GM12878 (cell line): Measurements from ENCODE around the gene ATP5F1A. TPM values are rescaled to one million over a fixed set of nuclear protein-coding genes. Genes with fewer than 3 reads are reported as not detected.
A peak's percentile ranks its signal among the peaks of the same experiment; 100 is the strongest.

Experiments used
- ATAC-seq: fragments of 200-7000 bp; cut with Tn5 transposase; 3 replicates; pipeline ENCODE4 v1.9.1; 2020; ENCODE audit warnings: mild to moderate bottlenecking, moderate library complexity
- Bru-seq: library from RNA; stranded (reverse); fragments of 400-500 nt; gene quantifications from one replicate; lab custom pipeline; 2021; lab: Mats Ljungman, UMichigan
- BruChase-seq, 2 experiments: library from RNA; stranded (reverse); fragments of 400-500 nt; gene quantifications; one replicate each; lab custom pipeline; 2021; lab: Mats Ljungman, UMichigan
- BruUV-seq: library from RNA; stranded (reverse); fragments of 400-500 nt; replicated peaks from 2 replicates; lab custom pipeline; 2021; lab: Mats Ljungman, UMichigan
- CTCF ChIA-PET: fragments of 300-600 bp; sonication (Branson Sonifier 250); formaldehyde crosslinking; extraction: SDS; loops from one replicate; lab custom pipeline; 2021; ENCODE audit warnings: inconsistent platforms; lab: Yijun Ruan, JAX
- POLR2A ChIA-PET: fragments of 350-600 bp; formaldehyde crosslinking; extraction: SDS; loops from one replicate; lab custom pipeline; 2021; ENCODE audit warnings: inconsistent platforms; lab: Charles Lee
- RAD21 ChIA-PET: fragments of 300-600 bp; sonication (Branson Sonifier 250); formaldehyde crosslinking; loops from one replicate; lab custom pipeline; 2023; ENCODE audit warnings: antibody characterized with exemption; ENCODE audit not compliant: unreplicated experiment; lab: Charles Lee
- SMC1A ChIA-PET: fragments of 300-600 bp; sonication (Branson Sonifier 250); formaldehyde crosslinking; loops from one replicate; lab custom pipeline; 2023; ENCODE audit not compliant: unreplicated experiment, uncharacterized antibody; lab: Charles Lee
- DNase-seq: peaks from one replicate; pipeline ENCODE4 v3.0.0-alpha.2; 2011; ENCODE audit warnings: low read depth, low spot score
- FAIRE-seq: peaks from 3 replicates; lab custom pipeline; 2011; peaks lifted over from hg19 to GRCh38; lab: Jason Lieb, UNC
- H2AFZ ChIP-seq: 2 replicates; pipeline ENCODE4 v1.6.0; 2011; ENCODE audit warnings: low read depth, low read length, control low read depth; ENCODE audit not compliant: control insufficient read depth
- H3K27ac ChIP-seq: 2 replicates; pipeline ENCODE4 v1.5.1; 2011; ENCODE audit warnings: control low read depth; ENCODE audit not compliant: control insufficient read depth, insufficient read depth
- H3K27me3 ChIP-seq, 2 experiments: replicated peaks in 1 of 2; 2 replicates each; pipeline versions ENCODE4 v1.6.0 to v1.6.1; 2011; ENCODE audit warnings: low read length in 1 of 2; ENCODE audit not compliant: control insufficient read depth in 2 of 2, insufficient read depth in 2 of 2
- H3K36me3 ChIP-seq, 2 experiments: 2 replicates each; pipeline ENCODE4 v1.5.1; 2011; ENCODE audit warnings: low read length in 1 of 2; ENCODE audit not compliant: control insufficient read depth in 2 of 2, insufficient read depth in 2 of 2
- H3K4me1 ChIP-seq: 2 replicates; pipeline ENCODE4 v1.6.1; 2011; ENCODE audit warnings: mild to moderate bottlenecking, low read length, moderate library complexity, mixed read lengths; ENCODE audit not compliant: control insufficient read depth, insufficient read depth
- H3K4me2 ChIP-seq: 2 replicates; pipeline ENCODE4 v1.6.0; 2011; ENCODE audit warnings: control low read depth; ENCODE audit not compliant: control insufficient read depth, insufficient read depth
- H3K4me3 ChIP-seq: fragments of 200-600 bp; sonication (generic); 2 replicates; pipeline ENCODE4 v1.5.1; 2016
- H3K79me2 ChIP-seq: 2 replicates; pipeline ENCODE4 v1.6.0; 2011; ENCODE audit warnings: low read length; ENCODE audit not compliant: control insufficient read depth, insufficient read depth
- H3K9ac ChIP-seq: 2 replicates; pipeline ENCODE4 v1.8.0; 2011; ENCODE audit warnings: low read length, control low read depth, mixed read lengths; ENCODE audit not compliant: control insufficient read depth, insufficient read depth
- H3K9me3 ChIP-seq: replicated peaks from 3 replicates; pipeline ENCODE4 v1.5.1; 2011; ENCODE audit warnings: mild to moderate bottlenecking, low read length; ENCODE audit not compliant: control insufficient read depth, insufficient read depth
- H4K20me1 ChIP-seq: 2 replicates; pipeline ENCODE4 v1.6.0; 2011; ENCODE audit not compliant: control insufficient read depth, insufficient read depth
- CHD2 ChIP-seq: IDR thresholded peaks from 2 replicates; pipeline ENCODE4 v1.6.1; 2011; ENCODE audit warnings: low read depth, low read length, improper control_type of control experiment, borderline replicate concordance
- HDAC6 ChIP-seq: fragments of 200-600 bp; sonication (generic); IDR thresholded peaks from one replicate; pipeline ENCODE4 v1.8.0; 2017; ENCODE audit warnings: antibody characterized with exemption; ENCODE audit not compliant: unreplicated experiment
- KLF5 ChIP-seq: fragments of 450-650 bp; IDR thresholded peaks from 2 replicates; pipeline ENCODE4 v1.6.1; 2014; ENCODE audit warnings: mild to moderate bottlenecking; ENCODE audit not compliant: partially characterized antibody
- MXI1 ChIP-seq: fragments of 150-350 bp; IDR thresholded peaks from 2 replicates; pipeline ENCODE4 v1.6.1; 2011; ENCODE audit warnings: low read depth, mild to moderate bottlenecking, inconsistent platforms, low read length, improper control_type of control experiment
- PKNOX1 ChIP-seq: fragments of 450-650 bp; IDR thresholded peaks from 2 replicates; pipeline ENCODE4 v1.6.1; 2016; ENCODE audit warnings: mild to moderate bottlenecking
- POLR2AphosphoS5 ChIP-seq: IDR thresholded peaks from 2 replicates; pipeline ENCODE4 v1.6.1; 2011; ENCODE audit warnings: mild to moderate bottlenecking, low read length, inconsistent platforms
- USF2 ChIP-seq: IDR thresholded peaks from 2 replicates; pipeline ENCODE4 v1.6.1; 2011; ENCODE audit warnings: low read depth, low read length, improper control_type of control experiment, borderline replicate concordance
- ZBTB33 ChIP-seq: fragments of 450-650 bp; IDR thresholded peaks from 2 replicates; pipeline ENCODE4 v1.6.1; 2017; ENCODE audit warnings: mild to moderate bottlenecking
- WGBS: methylation state at CpG from one replicate; pipeline ENCODE4 v1.1.6; 2016; ENCODE audit warnings: low lambda C conversion rate; ENCODE audit not compliant: insufficient replicate concordance, insufficient coverage; ENCODE audit errors: missing lambda C conversion rate; 5-methylcytosine and 5-hydroxymethylcytosine counted together
- in situ Hi-C: fragments of 300-500 bp; cut with MboI; formaldehyde crosslinking; loops from 9 replicates; pipeline ENCODE4 v1.14.3; 2018; ENCODE audit warnings: mixed read lengths
- intact Hi-C: fragments of 100-400 bp; cut with micrococcal nuclease; formaldehyde crosslinking; loops from one replicate; pipeline ENCODE4 v1.14.2; 2022; ENCODE audit not compliant: unreplicated experiment
- long read RNA-seq, 2 experiments: library from polyadenylated mRNA; unstranded; transcript quantifications; one replicate each; pipeline ENCODE4 v2.0.0, GENCODE V29; 2019 to 2020
- polyA minus RNA-seq, 3 experiments: library from RNA; depleted of rRNA, polyadenylated mRNA; stranded (reverse); fragments of >200 nt; gene quantifications; 2 replicates each; pipeline ENCODE4 v1.2.3, GENCODE V29; 2011
- polyA plus RNA-seq, 11 experiments: library from polyadenylated mRNA; depleted of rRNA in 4 of 11; unstranded in 6 of 11; stranded (reverse) in 5 of 11; fragments of >200 nt; fragmentation: Nextera tagmentation in 4 of 11; fragmentation: Illumina TruSeq in 1 of 11; extraction: Ambion mirVana in 4 of 11; extraction: Trizol in 1 of 11; gene quantifications; 1 replicate in 1 of 11; 2 replicates in 10 of 11; pipeline versions ENCODE4 v1.2.1 to v1.2.3, GENCODE V29; 2011 to 2016; ENCODE audit warnings: inconsistent platforms in 2 of 11, missing spikeins in 2 of 11, low read depth in 1 of 11
- total RNA-seq, 4 experiments: library from RNA; depleted of rRNA in 3 of 4; stranded (reverse); fragments of >200 nt in 3 of 4; fragmentation: Illumina TruSeq in 1 of 4; extraction: Trizol in 1 of 4; gene quantifications; 2 replicates each; pipeline versions ENCODE4 v1.2.1 to v1.2.3, GENCODE V29; 2013 to 2021

The ATP5F1A gene
- total RNA-seq (2013; cell fraction: nucleolus; rRNA removed) = 245 and 272 TPM in 2 replicates
- total RNA-seq (2014; rRNA removed) = 628 and 706 TPM in 2 replicates
- 638 and 668 TPM in 2 replicates for total RNA-seq (2014; rRNA removed; fragmentation: Illumina TruSeq; extraction: Trizol)
- total RNA-seq (2021) = 584 and 592 TPM in 2 replicates
- polyA plus RNA-seq (2011; ENCODE audit: low read depth) = 366 TPM
- 779 and 780 TPM in 2 replicates for polyA plus RNA-seq (2011; rRNA removed)
- polyA plus RNA-seq (2011; cell fraction: cytosol; rRNA removed) = 859 and 991 TPM in 2 replicates
- 432 and 642 TPM in 2 replicates for polyA plus RNA-seq (2011; cell fraction: nucleus; rRNA removed)
- 352 and 442 TPM in 2 replicates for polyA plus RNA-seq (2012)
- polyA plus RNA-seq (2014; fragmentation: Illumina TruSeq; extraction: Trizol) = 631 and 687 TPM in 2 replicates
- 1,000 to 10,000 TPM in 1 of 2 experiments, 100 to 1,000 TPM in 1; 863 to 1,161 TPM for polyA plus RNA-seq (2014; fragmentation: Nextera tagmentation; extraction: Ambion mirVana)
- 483 and 626 TPM in 2 replicates for polyA plus RNA-seq (2014; rRNA removed)
- 100 to 1,000 TPM; 815 to 828 TPM for polyA plus RNA-seq (2016; fragmentation: Nextera tagmentation; extraction: Ambion mirVana)
- polyA minus RNA-seq (2011; rRNA and poly(A)+ RNA removed) = 930 and 952 TPM in 2 replicates
- polyA minus RNA-seq (2011; cell fraction: cytosol; rRNA and poly(A)+ RNA removed) = 255 and 313 TPM in 2 replicates
- polyA minus RNA-seq (2011; cell fraction: nucleus; rRNA and poly(A)+ RNA removed) = 87.5 and 150 TPM in 2 replicates
- Bru-seq, nascent RNA = percentile 90 among the genes with signal in this experiment
- BruChase-seq, experiment 1, labeled RNA remaining after a 6-hour chase = percentile 97 among the genes with signal in this experiment
- percentile 92 among the genes with signal in this experiment for BruChase-seq, experiment 2, labeled RNA remaining after a 2-hour chase
- long read RNA-seq, experiment 1, full-length matches to known transcripts = 1,600 of 1,666 reads
- long read RNA-seq, experiment 1, partial matches to known transcripts = 42 of 1,666 reads
- long read RNA-seq, experiment 1, other reads (novel, unspliced or antisense) = 24 of 1,666 reads
- long read RNA-seq, experiment 2, full-length matches to known transcripts = 13,059 of 13,558 reads
- long read RNA-seq, experiment 2, partial matches to known transcripts = 381 of 13,558 reads
- long read RNA-seq, experiment 2, other reads (novel, unspliced or antisense) = 118 of 13,558 reads

- Histone ChIP-seq H4K20me1 (peaks cover 2% of the 10 kb centered on the region; the same call in 1 of the 2 replicates), H3K4me1 (no peaks in the 10 kb centered on the region; the same call in 1 of the 2 replicates), H3K4me2 (peak within 1 kb of the TSS; percentile 94), H3K27me3 (no peaks in the 10 kb centered on the region), H3K36me3 (peaks cover 0 to 10% of the 10 kb centered on the region in 2 experiments; a peak in 1 of 4 replicates), H3K9ac (peak within 1 kb of the TSS; percentile 69), H3K9me3 (no peaks in the 10 kb centered on the region), H3K4me3 (peak within 1 kb of the TSS; percentile 77), H3K79me2 (peaks cover 46% of the 10 kb centered on the region), H3K27ac (peak within 1 kb of the TSS; percentile 89), H2AFZ (peak within 1 kb of the TSS; percentile 96)
- FAIRE-seq = no peak
- ChIA-PET POLR2A (interaction anchor here (0.9 to 2.4 kb wide), 4 partner anchors 9 to 134 kb away, joined by 3 to 8 read pairs (median 3); no protein-coding TSS in a partner anchor), CTCF (interaction anchor here (0.7 to 1.4 kb wide), 5 partner anchors 9 to 410 kb away, joined by 3 to 4 read pairs (median 4); a partner anchor contains a TSS), SMC1A (interaction anchor here (1.1 to 1.6 kb wide), 3 partner anchors 16 to 75 kb away, joined by 3 to 6 read pairs (median 5); a partner anchor contains a TSS), RAD21 (interaction anchor here (0.6 kb wide), 3 partner anchors 219 to 410 kb away, joined by 3 read pairs; no protein-coding TSS in a partner anchor)
- in situ Hi-C loops (no loop called here), intact Hi-C loops (no loop called here)
- DNase-seq = peak; percentile 48
- peak; percentile 88 for ATAC-seq
- WGBS = under 1% methylated on average over 53 of the region's 53 CpGs
- no TSS peak for BruUV-seq
- TF ChIP-seq KLF5 = peak; percentile 63
- TF ChIP-seq ZBTB33 = no peak
- peak; percentile 17; the same call in 1 of the 2 replicates for TF ChIP-seq PKNOX1
- TF ChIP-seq USF2 = peak; percentile 27; the same call in 1 of the 2 replicates
- peak; percentile 64 for TF ChIP-seq HDAC6
- TF ChIP-seq CHD2 = peak; percentile 15; the same call in 1 of the 2 replicates
- peak; percentile 39; the same call in 1 of the 2 replicates for TF ChIP-seq MXI1
- peak; percentile 93 for TF ChIP-seq POLR2AphosphoS5
Measured at GRCh38 chr18:46097801-46098615, at the start of gene ATP5F1A. Gene ATP5F1A, minus strand, starts transcription at chr18:46098296. Its CDS starts 65 bp downstream, at chr18:46098231.
